ENCODE measurements around the gene CCNDBP1. TPM values are rescaled to one million over a fixed set of nuclear protein-coding genes. Genes with fewer than 3 reads are reported as not detected.

The CCNDBP1 gene
- total and polyA plus RNA-seq, 2 experiments from 2014 or later: 87.9 to 100 TPM

- Histone ChIP-seq H3K9ac (no peak overlapping the region), H4K20me1 (ENCODE audit: insufficient read depth) (no peaks in the 10 kb centered on the region), H3K4me3 (no peak overlapping the region), H3K27ac (no peak overlapping the region), H3K9me3 (ENCODE audit: low read depth) (no peaks in the 10 kb centered on the region), H3K27me3 (replicated peaks; ENCODE audit: insufficient read depth) (peaks cover 32% of the 10 kb centered on the region), H3K36me3 (ENCODE audit: low read depth) (no peaks in the 10 kb centered on the region), H3K4me1 (ENCODE audit: insufficient read depth) (no peaks in the 10 kb centered on the region), H3K79me2 (ENCODE audit: insufficient read depth) (no peaks in the 10 kb centered on the region), H3K4me2 (ENCODE audit: unreplicated experiment) (no peak overlapping the region), H3F3A (ENCODE audit: insufficient read depth) (no peaks in the 10 kb centered on the region), H3K9me2 (ENCODE audit: insufficient read depth) (no peaks in the 10 kb centered on the region), H2AFZ (no peak overlapping the region)
- TF ChIP-seq EZH2 (IDR thresholded peaks at IDR 0.05; ENCODE audit: insufficient read depth, poor library complexity, severe bottlenecking): no peak
- 61 to 69% methylated on average over 4 of the region's 4 CpGs for WGBS, 2 experiments (ENCODE audit: low coverage in 1 of 2, low lambda C conversion rate in 2 of 2, missing lambda C conversion rate in 2 of 2)
- in situ Hi-C loops (cut with MboI): no loop called here
- DNase-seq: no peak
Measured at GRCh38 chr15:43211224-43211735, 26.1 kb downstream of the CCNDBP1 start.

GRCh38 chr15:43212299-43212698 lies 27.1 kb downstream of the CCNDBP1 start:
- 61 to 62% methylated on average over 7 to 8 of the region's 8 CpGs for WGBS, 2 experiments (ENCODE audit: low coverage in 1 of 2, low lambda C conversion rate in 2 of 2, missing lambda C conversion rate in 2 of 2)
- Histone ChIP-seq H3K4me1 (ENCODE audit: insufficient read depth) (no peaks in the 10 kb centered on the region), H3K4me2 (ENCODE audit: unreplicated experiment) (no peak overlapping the region), H3K9me2 (ENCODE audit: insufficient read depth) (no peaks in the 10 kb centered on the region), H3K27ac (no peak overlapping the region), H3K79me2 (ENCODE audit: insufficient read depth) (no peaks in the 10 kb centered on the region), H2AFZ (no peak overlapping the region), H3K4me3 (no peak overlapping the region), H3F3A (ENCODE audit: insufficient read depth) (no peaks in the 10 kb centered on the region), H3K27me3 (replicated peaks; ENCODE audit: insufficient read depth) (peaks cover 36% of the 10 kb centered on the region), H3K36me3 (ENCODE audit: low read depth) (no peaks in the 10 kb centered on the region), H3K9me3 (ENCODE audit: low read depth) (no peaks in the 10 kb centered on the region), H4K20me1 (ENCODE audit: insufficient read depth) (no peaks in the 10 kb centered on the region), H3K9ac (no peak overlapping the region)
- no peak for DNase-seq
- no peak for TF ChIP-seq EZH2 (IDR thresholded peaks at IDR 0.05; ENCODE audit: insufficient read depth, poor library complexity, severe bottlenecking)
- TF ChIP-seq EZH2phosphoT487 (IDR thresholded peaks at IDR 0.05; ENCODE audit: insufficient read depth, low read depth): no peak
- in situ Hi-C loops (cut with MboI): no loop called here

DNA sequence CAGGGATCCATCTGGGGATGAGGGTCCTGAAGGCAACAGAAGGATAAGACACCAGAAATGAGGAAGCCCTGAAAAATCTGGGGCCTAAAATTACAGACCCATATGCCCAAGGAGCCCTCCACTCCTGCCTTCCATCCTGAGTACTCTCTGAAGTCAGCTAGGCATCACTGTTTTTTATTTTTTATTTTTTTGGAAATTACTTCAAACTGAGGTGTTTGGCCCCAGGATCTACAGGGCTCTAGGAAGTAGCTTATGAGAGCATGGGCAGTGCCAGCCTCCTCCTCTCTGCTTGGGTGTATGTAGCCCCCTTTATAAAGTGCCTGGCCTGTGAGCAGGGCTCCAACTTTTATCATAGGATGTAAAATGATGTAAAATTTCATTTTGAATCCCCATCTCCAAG lies 27.7 kb downstream of the CCNDBP1 start:
- H3K79me2 ChIP-seq (ENCODE audit: insufficient read depth): no peaks in the 10 kb centered on the region
- H3K27ac ChIP-seq: no peak overlapping the region
- TF ChIP-seq EZH2phosphoT487 (IDR thresholded peaks at IDR 0.05; ENCODE audit: insufficient read depth, low read depth): no peak
- no peaks in the 10 kb centered on the region for H3F3A ChIP-seq (ENCODE audit: insufficient read depth)
- no peak overlapping the region for H2AFZ ChIP-seq
- H4K20me1 ChIP-seq (ENCODE audit: insufficient read depth): no peaks in the 10 kb centered on the region
- H3K9me3 ChIP-seq (ENCODE audit: low read depth): no peaks in the 10 kb centered on the region
- in situ Hi-C loops (cut with MboI): no loop called here
- H3K9ac ChIP-seq: no peak overlapping the region
- no peak overlapping the region for H3K4me3 ChIP-seq
- no peaks in the 10 kb centered on the region for H3K36me3 ChIP-seq (ENCODE audit: low read depth)
- no peaks in the 10 kb centered on the region for H3K9me2 ChIP-seq (ENCODE audit: insufficient read depth)
- peaks cover 37% of the 10 kb centered on the region for H3K27me3 ChIP-seq (replicated peaks; ENCODE audit: insufficient read depth)
- no peak overlapping the region for H3K4me2 ChIP-seq (ENCODE audit: unreplicated experiment)
- no peaks in the 10 kb centered on the region for H3K4me1 ChIP-seq (ENCODE audit: insufficient read depth)
- DNase-seq: no peak

DNA sequence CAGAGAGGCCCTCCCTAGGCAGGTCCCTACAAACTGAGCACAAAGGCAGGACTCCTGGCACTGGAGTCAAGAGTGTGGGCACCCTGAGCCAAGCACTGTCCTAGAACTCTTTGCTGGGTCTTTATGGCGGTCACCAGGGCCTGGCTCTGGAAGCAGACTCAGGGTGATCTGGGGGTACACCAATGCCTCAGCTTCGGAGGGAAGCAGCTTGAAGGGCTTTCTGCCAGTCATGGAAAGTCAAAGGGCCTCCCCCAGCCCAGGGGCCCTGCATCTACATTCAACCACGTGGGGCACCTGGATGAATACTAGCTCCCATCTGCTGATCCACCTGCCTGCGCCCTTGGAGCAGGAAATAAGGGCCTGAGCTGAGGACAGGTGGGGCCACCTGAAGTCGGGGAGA lies 28.3 kb downstream of the CCNDBP1 start:
- no peak overlapping the region for H3K9ac ChIP-seq
- H4K20me1 ChIP-seq (ENCODE audit: insufficient read depth): no peaks in the 10 kb centered on the region
- no peaks in the 10 kb centered on the region for H3K79me2 ChIP-seq (ENCODE audit: insufficient read depth)
- H2AFZ ChIP-seq: no peak overlapping the region
- H3K4me2 ChIP-seq (ENCODE audit: unreplicated experiment): no peak overlapping the region
- H3K9me2 ChIP-seq (ENCODE audit: insufficient read depth): no peaks in the 10 kb centered on the region
- no peak overlapping the region for H3K27ac ChIP-seq
- H3K36me3 ChIP-seq (ENCODE audit: low read depth): no peaks in the 10 kb centered on the region
- DNase-seq: no peak
- H3K4me3 ChIP-seq: no peak overlapping the region
- peaks cover 36% of the 10 kb centered on the region for H3K27me3 ChIP-seq (replicated peaks; ENCODE audit: insufficient read depth)
- H3K4me1 ChIP-seq (ENCODE audit: insufficient read depth): no peaks in the 10 kb centered on the region
- no peaks in the 10 kb centered on the region for H3K9me3 ChIP-seq (ENCODE audit: low read depth)
- WGBS, 2 experiments (ENCODE audit: low coverage in 1 of 2, low lambda C conversion rate in 2 of 2, missing lambda C conversion rate in 2 of 2): 40 to 48% methylated on average over 5 of the region's 5 CpGs
- in situ Hi-C loops (cut with MboI): no loop called here
- no peak for TF ChIP-seq EZH2phosphoT487 (IDR thresholded peaks at IDR 0.05; ENCODE audit: insufficient read depth, low read depth)
- no peak for TF ChIP-seq EZH2 (IDR thresholded peaks at IDR 0.05; ENCODE audit: insufficient read depth, poor library complexity, severe bottlenecking)
- no peaks in the 10 kb centered on the region for H3F3A ChIP-seq (ENCODE audit: insufficient read depth)

DNA sequence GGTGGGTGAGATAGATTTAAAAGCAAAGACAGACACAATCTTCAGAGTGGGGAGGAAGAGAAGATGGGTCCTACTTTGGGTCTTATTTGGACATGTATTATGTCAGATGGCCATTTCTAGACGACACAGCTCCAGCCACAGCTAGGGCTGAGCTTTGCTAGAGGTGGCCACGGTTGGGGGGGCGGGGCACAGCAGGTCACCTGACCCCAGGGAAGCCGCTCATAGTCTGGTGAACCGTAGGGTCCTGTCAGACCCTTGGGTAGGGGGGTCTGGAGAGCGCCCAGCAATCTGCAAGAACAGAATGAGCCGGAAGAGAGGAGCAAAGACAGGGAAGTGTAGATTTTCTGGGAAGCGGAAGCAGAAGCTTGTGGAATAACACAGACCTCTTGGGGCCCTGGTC lies 29.0 kb downstream of the CCNDBP1 start:
- H3K9me3 ChIP-seq (ENCODE audit: low read depth): no peaks in the 10 kb centered on the region
- no peaks in the 10 kb centered on the region for H3K9me2 ChIP-seq (ENCODE audit: insufficient read depth)
- H3K4me1 ChIP-seq (ENCODE audit: insufficient read depth): no peaks in the 10 kb centered on the region
- peaks cover 38% of the 10 kb centered on the region for H3K27me3 ChIP-seq (replicated peaks; ENCODE audit: insufficient read depth)
- DNase-seq: no peak
- no peaks in the 10 kb centered on the region for H3K36me3 ChIP-seq (ENCODE audit: low read depth)
- TF ChIP-seq EZH2 (IDR thresholded peaks at IDR 0.05; ENCODE audit: insufficient read depth, poor library complexity, severe bottlenecking): no peak
- no peak for TF ChIP-seq EZH2phosphoT487 (IDR thresholded peaks at IDR 0.05; ENCODE audit: insufficient read depth, low read depth)
- no peak overlapping the region for H3K4me3 ChIP-seq
- in situ Hi-C loops (cut with MboI): no loop called here
- 54 to 62% methylated on average over 8 of the region's 8 CpGs for WGBS, 2 experiments (ENCODE audit: low coverage in 1 of 2, low lambda C conversion rate in 2 of 2, missing lambda C conversion rate in 2 of 2)
- no peak overlapping the region for H3K9ac ChIP-seq
- H3F3A ChIP-seq (ENCODE audit: insufficient read depth): no peaks in the 10 kb centered on the region
- no peak overlapping the region for H2AFZ ChIP-seq
- no peaks in the 10 kb centered on the region for H4K20me1 ChIP-seq (ENCODE audit: insufficient read depth)
- no peaks in the 10 kb centered on the region for H3K79me2 ChIP-seq (ENCODE audit: insufficient read depth)
- no peak overlapping the region for H3K4me2 ChIP-seq (ENCODE audit: unreplicated experiment)
- no peak overlapping the region for H3K27ac ChIP-seq
